IMR-90 (cell line): ENCODE results near the gene ZNF362. TPM values are rescaled to one million over a fixed set of nuclear protein-coding genes. Genes with fewer than 3 reads are reported as not detected.

Experiments used
- ATAC-seq: fragments of 200-7000 bp; cut with Tn5 transposase; 2 replicates; pipeline ENCODE4 v1.9.1; 2020; ENCODE audit warnings: low read depth, mild to moderate bottlenecking, moderate library complexity
- BruUV-seq: library from RNA; stranded (reverse); fragments of 400-500 nt; replicated peaks from 2 replicates; lab custom pipeline; 2021; lab: Mats Ljungman, UMichigan
- CTCF ChIA-PET: fragments of 300-600 bp; formaldehyde crosslinking; extraction: SDS; loops from one replicate; lab custom pipeline; 2021; ENCODE audit warnings: antibody characterized with exemption; lab: Yijun Ruan, JAX
- POLR2A ChIA-PET: fragments of 300-600 bp; sonication (Branson Sonifier 250); formaldehyde crosslinking; loops from one replicate; lab custom pipeline; 2022; ENCODE audit warnings: antibody characterized with exemption; ENCODE audit not compliant: unreplicated experiment; lab: Charles Lee
- DNase-seq: peaks from one replicate; pipeline ENCODE4 v3.0.0; 2013
- H2AFZ ChIP-seq: replicated peaks from 2 replicates; pipeline ENCODE3; 2013; ENCODE audit warnings: low read length, mild to moderate bottlenecking; ENCODE audit not compliant: poor library complexity
- H2AK5ac ChIP-seq: 2 replicates; pipeline ENCODE4 v1.6.1; 2013; ENCODE audit warnings: low read depth, low read length, inconsistent platforms
- H2AK9ac ChIP-seq: replicated peaks from 2 replicates; pipeline ENCODE3; 2013; ENCODE audit warnings: mild to moderate bottlenecking, low read depth, low read length, moderate library complexity; ENCODE audit not compliant: poor library complexity
- H2BK120ac ChIP-seq: 2 replicates; pipeline ENCODE4 v1.6.1; 2013; ENCODE audit warnings: low read depth, low read length, inconsistent platforms
- H2BK15ac ChIP-seq: 3 replicates; pipeline ENCODE4 v1.6.1; 2013; ENCODE audit warnings: low read depth, low read length, inconsistent platforms
- H2BK20ac ChIP-seq: 2 replicates; pipeline ENCODE4 v1.6.1; 2013; ENCODE audit warnings: low read depth, mild to moderate bottlenecking, inconsistent platforms, low read length, moderate library complexity
- H2BK5ac ChIP-seq: 2 replicates; pipeline ENCODE4 v1.6.1; 2013; ENCODE audit warnings: mild to moderate bottlenecking, low read depth, low read length, inconsistent platforms; ENCODE audit not compliant: poor library complexity, severe bottlenecking
- H3K14ac ChIP-seq: replicated peaks from 2 replicates; pipeline ENCODE4 v1.6.1; 2013; ENCODE audit warnings: low read depth, low read length, inconsistent platforms
- H3K18ac ChIP-seq: 2 replicates; pipeline ENCODE4 v1.6.1; 2013; ENCODE audit warnings: low read depth, low read length, control low read depth
- H3K23ac ChIP-seq: 2 replicates; pipeline ENCODE4 v1.6.1; 2013; ENCODE audit warnings: low read depth, low read length, inconsistent platforms
- H3K27ac ChIP-seq: 2 replicates; pipeline ENCODE4 v1.5.1; 2013; ENCODE audit warnings: mild to moderate bottlenecking, control low read depth, low read length; ENCODE audit not compliant: insufficient read depth
- H3K27me3 ChIP-seq: 2 replicates; pipeline ENCODE4 v1.6.1; 2013; ENCODE audit warnings: low read length; ENCODE audit not compliant: control insufficient read depth, insufficient read depth
- H3K36me3 ChIP-seq: 2 replicates; pipeline ENCODE4 v1.6.1; 2013; ENCODE audit warnings: low read length, mixed read lengths; ENCODE audit not compliant: control insufficient read depth, insufficient read depth
- H3K4ac ChIP-seq: 2 replicates; pipeline ENCODE4 v1.6.1; 2013; ENCODE audit warnings: low read depth, low read length, inconsistent platforms
- H3K4me1 ChIP-seq: 2 replicates; pipeline ENCODE4 v1.6.1; 2013; ENCODE audit warnings: low read length, mixed read lengths; ENCODE audit not compliant: control insufficient read depth, insufficient read depth
- H3K4me2 ChIP-seq: 2 replicates; pipeline ENCODE4 v1.6.1; 2013; ENCODE audit warnings: low read depth, mild to moderate bottlenecking, control low read depth, low read length, moderate library complexity
- H3K4me3 ChIP-seq: 2 replicates; pipeline ENCODE4 v1.5.1; 2013; ENCODE audit warnings: low read depth, mild to moderate bottlenecking, control low read depth, low read length, moderate library complexity; ENCODE audit not compliant: insufficient read depth
- H3K56ac ChIP-seq: 2 replicates; pipeline ENCODE4 v1.6.1; 2013; ENCODE audit warnings: low read length, inconsistent platforms; ENCODE audit not compliant: insufficient read depth; ENCODE audit errors: extremely low read depth
- H3K79me1 ChIP-seq, 2 experiments: 2 replicates each; pipeline ENCODE4 v1.6.1; 2013; ENCODE audit warnings: low read length in 2 of 2, inconsistent platforms in 1 of 2, low read depth in 1 of 2
- H3K9ac ChIP-seq: 2 replicates; pipeline ENCODE4 v1.6.1; 2013; ENCODE audit warnings: low read depth, low read length, control low read depth
- H3K9me1 ChIP-seq: 2 replicates; pipeline ENCODE4 v1.6.1; 2013; ENCODE audit warnings: low read length, inconsistent platforms; ENCODE audit not compliant: insufficient read depth
- H3K9me3 ChIP-seq: 2 replicates; pipeline ENCODE4 v1.6.1; 2013; ENCODE audit warnings: low read length; ENCODE audit not compliant: control insufficient read depth, insufficient read depth
- H4K20me1 ChIP-seq: 2 replicates; pipeline ENCODE4 v1.6.1; 2013; ENCODE audit warnings: low read length, inconsistent platforms; ENCODE audit not compliant: insufficient read depth
- H4K5ac ChIP-seq: 2 replicates; pipeline ENCODE4 v1.6.1; 2013; ENCODE audit warnings: mild to moderate bottlenecking, low read depth, low read length, control low read depth
- H4K8ac ChIP-seq, 2 experiments: 2 replicates each; pipeline ENCODE4 v1.6.1; 2013; ENCODE audit warnings: low read depth in 2 of 2, low read length in 2 of 2, control low read depth in 1 of 2, inconsistent platforms in 1 of 2
- H4K91ac ChIP-seq: 2 replicates; pipeline ENCODE4 v1.6.1; 2013; ENCODE audit warnings: low read depth, low read length, inconsistent platforms; ENCODE audit not compliant: insufficient read depth
- BHLHE40 ChIP-seq: fragments of 150-350 bp; IDR thresholded peaks from 2 replicates; pipeline ENCODE4 v1.6.1; 2016; ENCODE audit warnings: mild to moderate bottlenecking, low read depth, low read length
- CHD1 ChIP-seq: IDR thresholded peaks from 2 replicates; pipeline ENCODE4 v1.6.1; 2012; ENCODE audit warnings: low read depth, low read length, improper control_type of control experiment
- CTCF ChIP-seq: conservative IDR thresholded peaks from 2 replicates; pipeline ENCODE4 v1.5.1; 2012; ENCODE audit warnings: mild to moderate bottlenecking, low read depth, low read length, improper control_type of control experiment
- FOS ChIP-seq: fragments of 150-350 bp; IDR thresholded peaks from 2 replicates; pipeline ENCODE4 v1.6.1; 2016; ENCODE audit warnings: low read depth, low read length
- MAFK ChIP-seq: IDR thresholded peaks from 2 replicates; pipeline ENCODE4 v1.6.1; 2012; ENCODE audit warnings: low read depth, low read length, improper control_type of control experiment
- MXI1 ChIP-seq: IDR thresholded peaks from 2 replicates; pipeline ENCODE4 v1.6.1; 2012; ENCODE audit warnings: low read depth, mild to moderate bottlenecking, low read length, moderate library complexity, borderline replicate concordance
- NFE2L2 ChIP-seq: fragments of 150-350 bp; IDR thresholded peaks from 2 replicates; pipeline ENCODE4 v1.6.1; 2016; ENCODE audit warnings: low read depth, mild to moderate bottlenecking, low read length
- POLR2A ChIP-seq: IDR thresholded peaks from 2 replicates; pipeline ENCODE4 v1.6.1; 2012; ENCODE audit warnings: mild to moderate bottlenecking, low read depth, low read length
- RCOR1 ChIP-seq: IDR thresholded peaks from 2 replicates; pipeline ENCODE4 v1.6.1; 2012; ENCODE audit warnings: mild to moderate bottlenecking, low read length, improper control_type of control experiment; ENCODE audit not compliant: insufficient replicate concordance
- RFX5 ChIP-seq: IDR thresholded peaks from 2 replicates; pipeline ENCODE4 v1.8.0; 2012; ENCODE audit warnings: low read depth, mild to moderate bottlenecking, low read length, moderate library complexity
- WGBS, 2 experiments: methylation state at CpG; one replicate each; pipeline versions ENCODE4 v1.1.5 to v1.1.7; 2013; ENCODE audit warnings: missing lambda C conversion rate in 2 of 2; ENCODE audit not compliant: insufficient read length in 1 of 2; ENCODE audit errors: extremely low coverage in 2 of 2; 5-methylcytosine and 5-hydroxymethylcytosine counted together
- dilution Hi-C: fragments of 300-500 bp; cut with HindIII; formaldehyde crosslinking; loops from one replicate; pipeline ENCODE4 v1.14.3; 2018; ENCODE audit warnings: low sequenced_read_pairs; ENCODE audit not compliant: unreplicated experiment
- in situ Hi-C: fragments of 300-500 bp; cut with MboI; formaldehyde crosslinking; loops from 3 replicates; pipeline ENCODE4 v1.14.3; 2019; ENCODE audit warnings: low sequenced_read_pairs, inconsistent platforms, mixed read lengths
- intact Hi-C: fragments of 100-400 bp; cut with micrococcal nuclease; formaldehyde crosslinking; loops from 2 replicates; pipeline ENCODE4 v1.10.0; 2022
- polyA plus RNA-seq, 3 experiments: library from polyadenylated mRNA; depleted of rRNA; stranded (reverse); fragments of >200 nt; gene quantifications; 2 replicates each; pipeline ENCODE4 v1.2.3, GENCODE V29; 2012; ENCODE audit warnings: low replicate concordance in 1 of 3
- total RNA-seq: library from RNA; depleted of rRNA; stranded (reverse); fragments of >200 nt; gene quantifications from 2 replicates; pipeline ENCODE4 v1.2.3, GENCODE V29; 2012

ZNF362 gene
- total and polyA plus RNA-seq, 2 of the 4 experiments (the other 2 are of a cell fraction): 5.7 to 12.9 TPM

GRCh38 chr1:33259879-33260278 is 3.6 kb downstream of the ZNF362 start:
- H3K4me1 ChIP-seq: peaks cover 15% of the 10 kb centered on the region
- CTCF ChIA-PET: no interaction called here

More at GRCh38 chr1:33259879-33260278, 3.6 kb downstream of the ZNF362 start:
- no peak for DNase-seq
- 79% methylated on average over 2 of the region's 3 CpGs; no CpG with 5 or more reads in 1 of the 2 experiments for WGBS, 2 experiments
- H4K91ac ChIP-seq: no peak overlapping the region
- no peak for TF ChIP-seq MAFK
- no peak for TF ChIP-seq CHD1
- no peak for TF ChIP-seq MXI1
- TF ChIP-seq NFE2L2: no peak
- TF ChIP-seq BHLHE40: no peak
- TF ChIP-seq POLR2A: no peak
- TF ChIP-seq RFX5: no peak
- no peak for TF ChIP-seq RCOR1
- TF ChIP-seq CTCF: no peak
- no peak for TF ChIP-seq FOS
- dilution Hi-C loops (no loop called here), in situ Hi-C loops (no loop called here), intact Hi-C loops (loop anchor here (5.0 kb wide), 1 partner anchor 163 kb away; no protein-coding TSS in a partner anchor)
- no peak overlapping the region for H3K56ac ChIP-seq
- H2BK120ac ChIP-seq: no peak overlapping the region
- peaks cover 42% of the 10 kb centered on the region for H3K9me1 ChIP-seq
- H2BK20ac ChIP-seq: no peak overlapping the region
- no peak overlapping the region for H3K14ac ChIP-seq
- H3K18ac ChIP-seq: no peak overlapping the region
- H4K8ac ChIP-seq: no peak overlapping the region
- H2BK5ac ChIP-seq: no peak overlapping the region
- no peak overlapping the region for H3K9ac ChIP-seq
- no peak overlapping the region for H3K4me2 ChIP-seq
- H3K9me3 ChIP-seq: no peaks in the 10 kb centered on the region
- no peak overlapping the region for H2AK5ac ChIP-seq
- no peaks in the 10 kb centered on the region for H3K27me3 ChIP-seq
- no peak overlapping the region for H2BK15ac ChIP-seq
- no peak overlapping the region for H4K5ac ChIP-seq
- H3K79me1 ChIP-seq: peaks cover 42 to 67% of the 10 kb centered on the region in 2 experiments
- ATAC-seq: no peak
- peaks cover 6% of the 10 kb centered on the region for H3K36me3 ChIP-seq
- peaks cover 27% of the 10 kb centered on the region for H4K20me1 ChIP-seq
- POLR2A ChIA-PET: no interaction called here
- BruUV-seq: no TSS peak
- no peak overlapping the region for H3K4me3 ChIP-seq
- H3K23ac ChIP-seq: no peak overlapping the region
- H3K27ac ChIP-seq: no peak overlapping the region
- no peak overlapping the region for H3K4ac ChIP-seq
- no peak overlapping the region for H2AFZ ChIP-seq
- no peak overlapping the region for H2AK9ac ChIP-seq
